Suprapubic skin (tissue), 4 donors: Measurements from ENCODE around the gene GJB3.

ENCODE experiments used
- EP300 ChIP-seq: sonication (generic); formaldehyde crosslinking; IDR thresholded peaks from one replicate; pipeline ENCODE4 v1.6.1; 2017; ENCODE audit warnings: antibody characterized with exemption
- POLR2AphosphoS5 ChIP-seq, 3 donors: sonication (generic); formaldehyde crosslinking; IDR thresholded peaks; one replicate each; pipeline ENCODE4 v1.6.1; 2017; ENCODE audit warnings: antibody characterized with exemption in 3 of 3

DNA sequence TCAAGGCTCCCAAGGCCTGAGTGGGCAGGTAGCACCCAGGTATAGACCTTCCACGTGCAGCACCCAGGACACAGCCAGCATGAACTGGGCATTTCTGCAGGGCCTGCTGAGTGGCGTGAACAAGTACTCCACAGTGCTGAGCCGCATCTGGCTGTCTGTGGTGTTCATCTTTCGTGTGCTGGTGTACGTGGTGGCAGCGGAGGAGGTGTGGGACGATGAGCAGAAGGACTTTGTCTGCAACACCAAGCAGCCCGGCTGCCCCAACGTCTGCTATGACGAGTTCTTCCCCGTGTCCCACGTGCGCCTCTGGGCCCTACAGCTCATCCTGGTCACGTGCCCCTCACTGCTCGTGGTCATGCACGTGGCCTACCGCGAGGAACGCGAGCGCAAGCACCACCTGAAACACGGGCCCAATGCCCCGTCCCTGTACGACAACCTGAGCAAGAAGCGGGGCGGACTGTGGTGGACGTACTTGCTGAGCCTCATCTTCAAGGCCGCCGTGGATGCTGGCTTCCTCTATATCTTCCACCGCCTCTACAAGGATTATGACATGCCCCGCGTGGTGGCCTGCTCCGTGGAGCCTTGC, 19.7 kb upstream of the GJB3 start:
- TF ChIP-seq POLR2AphosphoS5 (IDR thresholded peaks at IDR 0.05) (no peak), EP300 (no peak)
